Mesenteric fat pad (tissue), 1 donor: ENCODE data around the gene SHISA7. TPM values are rescaled to one million over a fixed set of nuclear protein-coding genes. Genes with fewer than 3 reads are reported as not detected.

ENCODE experiments used
- DNase-seq: peaks from one replicate; pipeline ENCODE4 v3.0.0-alpha.2; 2020; ENCODE audit warnings: low spot score
- total RNA-seq: library from RNA; stranded (reverse); fragmentation: NEBNext Ultra II Directional; extraction: Animal tissue kit (Norgen Biotek cat#: 25700); gene quantifications from one replicate; pipeline ENCODE4 v1.2.1, GENCODE V29; 2021
- donor health status: DM: yes; HTN: yes; CAD: no.

Gene SHISA7
- total RNA-seq, 1 donor from 2014 or later = not detected

DNA sequence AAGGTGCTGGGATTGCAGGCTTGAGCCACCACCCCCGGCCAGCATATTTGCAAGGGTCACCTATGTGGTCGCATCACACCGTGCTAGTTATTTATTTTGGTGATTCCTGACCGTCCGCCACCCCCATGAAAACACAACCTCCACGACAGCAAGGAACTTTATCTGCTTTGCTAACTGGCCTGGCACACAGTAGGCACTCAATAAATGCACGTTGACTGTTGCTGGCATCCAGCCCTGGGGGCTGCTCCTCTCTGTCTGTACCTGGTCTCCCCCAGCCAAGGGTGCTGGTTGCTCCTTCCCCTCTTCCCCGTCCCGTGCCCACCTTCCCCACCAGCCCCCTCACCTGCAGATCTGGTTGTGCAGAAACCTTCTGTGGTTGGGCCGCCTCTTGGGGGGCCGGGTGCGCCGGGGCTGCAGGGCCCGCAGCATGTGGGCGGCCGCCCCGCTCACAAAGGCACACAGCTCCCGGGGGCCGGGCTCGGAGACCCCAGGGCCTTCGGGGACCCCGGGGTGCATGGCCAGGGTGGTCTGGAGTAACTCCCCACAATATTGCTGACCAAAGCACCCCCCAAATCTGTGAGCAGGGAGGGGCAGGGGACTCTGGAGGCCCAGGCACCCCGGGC lies 21.1 kb upstream of the SHISA7 start:
- no peak for DNase-seq

DNA sequence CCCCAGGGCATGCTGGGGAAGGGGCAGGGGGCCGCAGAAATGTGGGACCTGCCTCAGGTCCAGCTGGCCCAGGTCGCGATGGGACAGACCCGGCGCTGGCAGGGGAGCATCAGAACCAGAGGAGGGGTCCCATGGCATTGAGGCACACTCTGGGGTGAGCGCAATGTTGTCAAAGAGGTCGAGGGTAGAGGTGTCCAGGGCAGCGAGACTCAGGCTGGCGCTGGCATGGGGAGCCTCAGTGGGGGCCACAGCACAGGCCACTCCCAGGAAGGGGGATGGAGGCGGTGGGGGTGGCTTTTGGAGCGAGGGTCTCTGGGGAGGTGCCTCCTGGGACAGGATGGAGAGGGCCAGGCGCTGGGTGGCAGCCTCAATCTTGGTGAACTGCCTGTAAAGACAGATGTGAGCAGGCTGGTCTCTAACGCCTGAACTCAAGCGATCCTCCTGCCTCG lies 20.5 kb upstream of the SHISA7 start:
- DNase-seq = no peak

- no peak for DNase-seq
Measured at GRCh38 chr19:55462722-55463121, 19.6 kb upstream of the SHISA7 start.

GRCh38 chr19:55461974-55462626 lies 19.0 kb upstream of the SHISA7 start:
- DNase-seq = no peak

DNA sequence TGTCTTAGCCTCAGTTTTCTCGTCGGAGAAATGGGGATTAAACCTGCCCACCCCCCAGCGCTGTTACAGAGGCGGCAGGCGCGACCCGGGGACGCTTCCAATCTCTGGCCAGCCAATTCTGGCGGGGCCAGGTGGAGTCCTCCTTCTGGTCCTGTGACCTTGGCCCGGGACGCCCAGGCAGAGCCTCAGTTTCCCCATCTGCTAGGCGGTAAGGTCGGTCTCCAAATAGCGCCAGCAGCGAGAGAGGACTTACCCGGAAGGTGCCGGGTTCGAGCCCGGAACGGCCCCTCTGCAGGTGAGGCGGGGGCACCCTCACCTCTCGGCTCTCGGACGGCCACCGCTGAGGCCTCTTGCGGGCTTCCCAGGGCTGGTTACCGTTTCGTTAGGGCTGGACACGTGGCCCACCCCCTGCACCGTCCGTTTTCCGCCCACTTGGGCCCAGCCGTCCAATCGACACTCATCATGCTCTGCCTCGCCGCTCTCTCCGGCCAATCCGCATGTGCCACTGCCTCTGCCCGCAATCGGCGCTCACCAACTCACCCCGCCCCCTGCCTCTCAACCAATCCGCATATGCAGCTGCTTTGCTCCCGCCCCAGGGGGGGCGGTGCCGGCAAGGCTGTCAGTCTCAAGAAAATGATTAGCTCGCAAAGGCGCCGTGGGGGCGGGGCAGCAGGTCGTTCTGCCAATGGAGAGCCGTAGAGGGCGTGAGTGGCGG lies 18.3 kb upstream of the SHISA7 start, which contains the start of gene ISOC2:
Gene ISOC2, minus strand, starts transcription at position 384 of the 715 bp plus-strand sequence. CDS start 5,156 bp downstream, outside the sequence.
- DNase-seq = peak; percentile 100

DNA sequence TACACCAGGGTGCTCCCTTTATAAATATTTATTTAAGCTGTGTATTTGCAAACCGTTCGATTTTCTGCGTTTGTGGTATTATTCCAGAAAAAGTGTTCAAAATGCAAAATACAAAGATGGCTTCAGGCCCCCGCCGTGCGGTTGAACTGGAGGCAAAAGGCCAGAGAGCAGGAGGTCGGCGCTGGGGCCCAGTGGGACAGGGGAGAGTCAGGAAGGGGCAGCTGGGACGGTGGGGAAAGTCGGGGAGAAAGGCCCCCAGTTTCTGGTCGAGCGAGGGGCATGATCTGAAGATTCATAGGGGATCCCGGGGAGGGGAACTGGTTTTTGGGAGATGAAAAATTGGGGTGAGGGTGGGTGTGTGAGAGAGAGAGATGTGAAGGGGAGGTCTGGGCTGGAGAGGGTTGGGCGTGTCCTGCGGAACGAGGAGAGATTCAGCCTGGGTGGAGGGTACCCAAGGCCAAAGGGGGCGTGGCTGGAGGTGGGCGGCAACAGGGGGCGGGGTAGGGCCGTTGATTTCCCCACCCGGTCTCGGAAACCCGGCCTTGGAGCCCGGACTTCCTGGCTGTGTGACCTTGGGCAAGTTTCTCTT lies 17.7 kb upstream of the SHISA7 start:
- DNase-seq = no peak

DNA sequence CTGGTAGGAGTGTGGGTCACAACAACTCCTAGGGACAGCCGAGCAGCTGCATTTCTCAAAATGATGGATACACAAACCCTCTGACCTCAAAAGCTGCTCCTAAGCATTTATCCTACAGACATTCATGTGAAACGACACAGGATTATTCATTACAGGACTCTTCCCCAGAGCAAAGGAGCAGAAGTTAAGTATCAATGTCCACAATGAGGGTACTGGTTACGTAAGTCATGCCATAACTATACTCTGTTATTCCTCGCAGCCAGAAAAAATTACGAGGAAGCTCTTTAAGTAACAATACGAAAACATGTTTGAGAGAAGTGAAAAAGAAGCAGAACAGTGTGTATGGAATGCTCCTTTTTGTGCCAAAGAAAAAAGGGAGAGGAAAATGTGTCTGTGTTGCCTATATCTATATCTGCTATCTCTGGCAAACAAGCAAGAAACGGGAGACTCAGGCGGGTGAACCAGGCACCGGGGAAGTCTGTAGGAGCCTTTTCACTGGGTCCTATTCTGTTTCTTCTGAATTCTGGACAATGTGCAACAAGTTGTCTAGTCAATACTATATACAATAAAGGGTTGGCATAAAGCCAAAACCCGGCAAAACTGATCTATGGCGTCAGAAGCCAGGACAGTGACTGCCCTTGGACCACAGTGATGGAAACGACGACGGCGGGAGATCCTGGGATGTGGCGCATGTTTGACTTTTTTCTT lies 17.0 kb upstream of the SHISA7 start:
- no peak for DNase-seq

DNA sequence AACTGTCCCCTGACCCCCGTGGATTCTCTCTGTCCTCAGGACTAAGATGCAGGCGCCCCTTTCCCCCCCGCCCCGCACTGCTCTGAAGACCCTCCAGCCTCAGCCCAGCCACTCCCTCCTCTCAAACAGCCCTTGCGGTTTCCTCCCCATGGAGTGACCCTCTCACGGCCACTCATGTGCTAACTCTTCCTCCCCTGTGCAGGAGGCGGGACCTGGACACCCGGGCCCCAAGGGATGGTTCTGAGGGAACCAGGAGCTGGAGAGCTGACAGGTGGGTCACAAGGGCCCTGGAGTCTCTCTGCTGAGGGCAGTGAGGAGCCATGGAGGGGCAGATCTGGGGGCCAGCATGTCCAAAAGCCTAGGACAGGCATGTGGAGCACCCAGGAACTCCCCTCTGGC lies 16.4 kb upstream of the SHISA7 start:
- DNase-seq = no peak

DNA sequence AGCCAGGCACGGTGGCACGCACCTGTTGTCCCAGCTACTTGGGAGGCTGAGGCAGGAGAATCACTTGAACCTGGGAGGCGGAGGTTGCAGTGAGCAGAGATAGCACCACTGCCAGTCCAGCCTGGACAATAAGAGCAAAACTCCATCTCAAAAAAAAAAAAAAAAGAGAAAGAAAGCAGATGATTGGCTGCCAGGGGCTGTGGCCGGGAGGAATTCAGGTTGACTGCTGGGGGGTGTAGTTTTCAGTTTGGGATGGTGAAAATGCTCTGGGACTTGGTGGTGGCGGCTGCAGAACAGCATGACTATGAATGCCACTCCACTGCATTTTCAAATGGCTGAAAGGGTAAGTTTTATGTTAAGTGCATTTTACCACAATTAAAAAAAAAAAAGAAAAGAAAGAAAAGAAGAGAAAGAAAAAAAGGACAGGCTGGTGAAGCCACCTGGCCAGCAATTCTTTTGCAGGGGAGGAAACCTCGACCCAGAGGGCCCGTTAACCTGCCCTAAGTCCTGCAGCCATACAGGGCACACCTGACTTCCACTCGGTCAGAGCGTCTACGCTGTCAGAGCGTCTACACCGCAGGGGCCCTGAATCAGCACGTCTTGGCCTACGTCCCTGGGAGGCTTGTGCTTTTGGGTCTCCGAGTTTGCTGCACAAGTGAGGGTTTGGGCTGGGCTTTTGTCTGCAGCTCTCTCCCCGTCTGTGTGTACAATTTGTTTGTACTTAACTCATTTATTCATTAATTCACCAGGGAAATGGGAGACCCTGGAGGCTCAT lies 14.8 kb upstream of the SHISA7 start:
- DNase-seq = no peak

DNA sequence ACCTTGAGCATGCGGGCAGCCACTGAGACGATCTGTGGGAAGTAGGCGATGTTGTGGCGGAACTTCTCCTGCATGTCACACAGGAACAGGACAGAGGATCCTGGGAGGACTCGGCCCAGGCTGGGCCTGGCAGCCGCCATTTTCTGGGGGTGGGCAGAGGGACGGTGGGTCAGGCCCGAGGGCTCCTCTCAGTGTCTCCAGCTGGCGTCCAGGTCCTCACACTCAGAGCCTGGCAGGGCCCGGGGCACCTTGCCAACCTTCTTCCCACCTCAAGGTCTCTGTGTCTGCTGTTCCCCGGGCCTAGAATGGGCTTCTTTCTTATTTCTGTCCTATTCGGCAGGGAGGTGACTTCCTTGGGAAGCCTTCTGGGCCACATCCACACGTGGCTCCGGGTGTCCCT lies 13.2 kb upstream of the SHISA7 start:
- no peak for DNase-seq

DNA sequence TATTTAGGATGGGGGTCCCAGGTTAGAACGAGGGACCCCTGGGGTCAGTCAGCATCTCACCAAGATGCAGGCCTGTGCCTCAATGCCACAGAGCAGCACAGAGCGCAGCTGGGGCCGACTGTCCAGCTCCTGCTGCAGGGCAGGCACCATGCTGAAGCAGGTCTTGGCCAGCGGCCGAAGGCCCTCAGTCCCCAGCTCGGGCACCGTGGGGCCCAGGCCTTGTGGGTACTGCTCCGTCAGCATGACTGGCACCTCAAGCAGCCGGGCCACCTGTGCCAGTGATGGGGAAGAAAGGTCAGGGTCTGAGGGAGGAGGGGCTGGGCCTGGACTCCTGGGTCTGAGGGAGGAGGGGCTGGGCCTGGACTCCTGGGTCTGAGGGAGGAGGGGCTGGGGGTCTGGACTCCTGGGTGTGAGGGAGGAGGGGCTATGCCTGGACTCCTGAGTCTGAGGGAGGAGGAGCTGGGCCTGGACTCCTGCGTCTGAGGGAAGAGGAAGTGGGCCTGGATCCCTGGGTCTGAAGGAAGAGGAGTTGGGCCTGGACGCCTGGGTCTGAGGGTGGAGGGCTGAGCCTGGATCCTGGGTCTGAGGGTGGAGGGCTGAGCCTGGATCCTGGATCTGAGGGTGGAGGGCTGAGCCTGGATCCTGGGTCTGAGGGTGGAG lies 12.6 kb upstream of the SHISA7 start:
- no peak for DNase-seq

GRCh38 chr19:55454787-55455243 lies 11.7 kb upstream of the SHISA7 start:
- no peak for DNase-seq

DNA sequence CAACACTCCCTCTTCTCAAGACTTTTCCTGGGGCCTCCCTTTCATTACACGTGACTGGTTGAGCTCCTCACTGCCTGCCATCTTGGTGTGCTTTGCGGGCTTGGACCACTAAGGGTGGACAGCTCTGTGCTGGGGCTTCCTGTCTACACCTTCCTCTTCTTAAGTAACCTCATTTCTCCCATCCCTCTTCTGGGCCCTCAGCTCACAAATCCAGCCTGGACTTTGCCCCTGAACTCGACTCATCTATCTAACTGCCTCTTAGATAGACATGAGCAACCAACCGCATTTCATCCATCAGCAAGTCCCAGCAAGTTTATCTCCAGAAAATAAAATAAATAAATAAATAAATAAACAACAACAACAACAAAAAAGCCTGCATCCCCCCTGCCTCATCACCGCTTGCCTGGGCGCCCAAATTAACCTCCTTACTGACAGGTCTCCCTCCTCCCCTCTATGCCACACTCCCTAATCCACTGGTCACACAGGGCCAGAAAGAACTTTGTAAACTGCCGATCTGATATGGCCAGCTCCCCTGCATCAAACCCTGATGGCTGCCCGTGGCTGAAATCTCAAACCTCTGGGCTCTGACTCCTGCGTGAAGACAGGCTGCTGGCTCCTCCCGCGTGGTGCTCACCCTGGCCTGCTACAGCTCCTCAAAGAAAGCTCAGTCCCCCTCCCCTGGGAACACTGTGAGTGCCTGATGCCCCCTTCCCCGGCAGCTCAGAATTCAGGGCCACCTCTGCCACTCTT lies 10.6 kb upstream of the SHISA7 start:
- no peak for DNase-seq

GRCh38 chr19:55452749-55453346 lies 9.7 kb upstream of the SHISA7 start:
- no peak for DNase-seq

DNA sequence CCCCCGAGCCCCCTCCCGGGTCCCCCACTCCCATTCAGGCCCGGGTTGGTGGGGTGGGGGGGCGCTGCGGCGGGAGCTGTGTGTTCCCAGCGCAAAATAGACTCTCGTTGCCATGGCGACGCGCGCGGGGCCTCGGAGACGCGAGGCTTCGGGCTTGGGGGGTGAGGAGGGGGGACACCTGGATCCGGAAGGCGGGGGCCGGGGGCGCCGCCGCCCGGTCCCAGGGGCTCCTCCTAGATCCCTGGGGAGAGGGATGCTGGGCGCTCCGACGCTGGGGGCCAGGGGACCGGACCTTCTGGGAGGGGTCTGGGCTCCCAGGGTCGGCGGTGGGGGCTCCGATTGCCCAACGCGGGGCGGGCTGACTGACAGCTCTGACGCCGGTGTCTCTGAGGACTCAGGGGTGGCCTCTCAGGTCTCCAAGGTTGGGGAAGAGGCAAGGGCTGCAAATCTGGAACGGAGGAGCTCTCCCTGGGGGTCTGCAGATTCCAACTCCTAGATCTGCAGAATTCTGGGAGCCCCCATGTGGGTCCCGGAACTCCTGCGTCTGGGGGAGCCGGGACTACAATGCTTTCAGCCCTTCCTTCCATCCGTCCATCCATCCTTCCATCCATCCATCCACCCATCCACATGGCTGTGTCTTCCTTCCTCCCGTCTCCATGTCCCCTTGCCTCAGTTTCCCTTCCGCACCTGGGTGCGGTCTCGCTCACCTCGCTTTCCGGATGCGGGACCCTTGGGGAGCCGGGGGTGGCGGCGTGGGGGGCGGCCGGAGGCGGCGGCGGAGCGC lies 9.1 kb upstream of the SHISA7 start:
- DNase-seq = no peak

DNA sequence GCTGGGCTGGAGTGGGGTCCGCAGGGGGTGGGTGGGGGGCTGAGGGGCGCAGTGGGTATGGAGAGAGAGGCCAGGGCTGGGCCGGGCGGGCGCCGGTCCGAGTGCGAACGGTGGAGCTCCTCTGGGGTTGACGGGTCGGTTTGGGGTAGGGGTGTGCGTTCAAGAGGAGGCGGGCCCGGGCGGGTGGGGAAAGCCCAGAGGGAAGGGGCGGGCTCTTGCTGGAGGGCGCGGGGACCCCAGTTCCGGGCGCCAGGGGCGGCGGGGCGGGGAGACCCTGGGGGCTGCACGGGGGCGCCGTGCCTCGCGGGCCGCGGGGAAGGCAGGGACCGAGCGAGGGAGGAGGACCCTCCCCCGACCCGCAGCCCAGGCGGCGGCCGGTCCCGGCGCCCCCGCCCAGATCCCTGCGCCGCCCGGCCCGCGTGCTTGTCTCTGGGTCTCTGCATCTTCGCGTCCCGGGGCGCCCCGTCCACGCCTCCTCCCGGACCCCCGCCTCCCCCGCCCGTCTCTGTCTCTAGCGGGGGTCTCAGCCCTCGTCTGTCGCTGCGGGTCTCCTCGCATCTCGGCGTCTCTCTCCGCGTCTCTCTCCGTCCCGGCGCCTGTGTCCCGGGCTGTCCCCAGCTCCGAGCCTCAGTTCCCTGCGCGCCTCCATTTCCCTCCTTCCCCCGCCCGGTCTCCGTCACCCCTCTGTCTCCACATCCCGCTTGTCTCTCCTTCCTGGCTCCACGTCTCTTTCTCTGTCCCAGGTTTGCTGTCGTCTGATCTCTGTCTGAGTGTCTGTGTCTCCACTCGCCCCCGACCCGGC lies 8.3 kb upstream of the SHISA7 start:
- DNase-seq = no peak

GRCh38 chr19:55449469-55449868 lies 6.4 kb upstream of the SHISA7 start:
- DNase-seq = no peak
